ENCODE data around the gene CAMK2B.

CAMK2B gene

DNA sequence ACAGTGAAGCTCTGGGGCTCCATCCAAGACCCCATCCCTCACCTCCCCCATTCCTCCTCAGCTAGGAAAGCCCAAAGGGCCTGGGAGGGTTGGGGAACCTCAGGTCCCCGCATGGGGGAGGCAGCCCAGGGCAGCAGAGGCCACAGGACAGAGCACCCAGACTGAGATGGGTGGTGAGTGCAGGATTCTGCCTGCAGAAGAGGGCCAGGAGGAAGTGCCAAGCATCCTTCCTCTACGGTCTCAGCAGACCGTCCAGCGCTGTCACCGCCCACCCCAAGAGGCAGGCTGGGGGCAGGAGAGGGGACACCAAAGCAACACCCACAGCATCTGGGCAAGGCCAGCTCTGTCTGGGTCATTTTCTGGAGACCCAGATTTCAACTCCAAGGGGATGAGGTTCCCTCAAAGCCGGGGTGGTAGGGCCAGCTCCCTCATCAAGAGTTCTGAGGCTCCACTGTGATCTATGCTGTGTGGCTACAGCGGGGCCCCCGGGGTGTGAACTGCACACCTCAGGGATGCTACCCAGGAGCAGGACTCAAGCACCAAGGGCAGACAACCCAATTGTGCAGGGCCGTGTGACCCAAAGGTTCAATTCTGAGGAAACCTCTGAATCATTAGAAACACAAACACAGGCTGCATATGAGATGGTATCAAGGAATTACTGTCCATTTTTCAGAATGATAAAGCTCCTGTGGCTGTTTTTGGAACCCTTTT, 46.8 kb downstream of the CAMK2B start:
- no peak for FAIRE-seq
- no peak for DNase-seq (ENCODE audit: insufficient read length, low spot score)
- TF ChIP-seq POLR2AphosphoS5 (IDR thresholded peaks at IDR 0.05; ENCODE audit: low read depth, low read length) (no peak), POLR2A (IDR thresholded peaks at IDR 0.05; ENCODE audit: low read depth, low read length) (no peak), TAF1 (IDR thresholded peaks at IDR 0.05; ENCODE audit: low read depth, low read length) (no peak), SPI1 (IDR thresholded peaks at IDR 0.05; ENCODE audit: low read depth, low read length) (no peak), POU2F2 (IDR thresholded peaks at IDR 0.05; ENCODE audit: low read depth, low read length) (no peak), PAX5 (IDR thresholded peaks at IDR 0.05; ENCODE audit: insufficient read depth, low read length, severe bottlenecking) (no peak)

- TF ChIP-seq POLR2A (IDR thresholded peaks at IDR 0.05; ENCODE audit: low read depth, low read length) (no peak), PAX5 (IDR thresholded peaks at IDR 0.05; ENCODE audit: insufficient read depth, low read length, severe bottlenecking) (no peak), POLR2AphosphoS5 (IDR thresholded peaks at IDR 0.05; ENCODE audit: low read depth, low read length) (no peak)
- no peak for DNase-seq (ENCODE audit: insufficient read length, low spot score)
- no peak for FAIRE-seq
Measured at GRCh38 chr7:44277851-44278250, 47.5 kb downstream of the CAMK2B start.

DNA sequence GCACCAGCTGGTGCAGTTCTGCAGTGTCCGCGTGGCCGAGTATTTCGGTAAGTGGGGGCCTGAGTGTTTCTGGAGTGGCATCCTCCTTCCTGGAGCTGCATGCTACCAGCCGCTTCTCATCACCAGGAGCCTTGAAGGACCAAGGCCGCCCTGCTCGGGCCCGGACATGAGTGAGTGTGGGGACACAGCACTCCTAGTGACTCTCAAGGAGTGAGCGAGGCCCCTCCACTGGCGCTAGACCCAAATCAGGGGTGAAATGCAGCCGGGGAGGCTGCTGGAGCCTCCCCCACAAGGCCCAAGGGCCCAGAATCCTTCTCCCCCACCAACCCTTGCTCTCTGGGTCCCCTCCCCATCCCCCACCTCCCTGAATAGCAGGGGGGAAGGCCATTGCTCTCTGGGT, 48.0 kb downstream of the CAMK2B start:
- FAIRE-seq (no peak), DNase-seq (ENCODE audit: insufficient read length, low spot score) (no peak)
- TF ChIP-seq PAX5 (IDR thresholded peaks at IDR 0.05; ENCODE audit: insufficient read depth, low read length, severe bottlenecking), result no peak
- TF ChIP-seq TAF1 (IDR thresholded peaks at IDR 0.05; ENCODE audit: low read depth, low read length), result no peak
- TF ChIP-seq POLR2A (IDR thresholded peaks at IDR 0.05; ENCODE audit: low read depth, low read length), result no peak
- no peak for TF ChIP-seq POU2F2 (IDR thresholded peaks at IDR 0.05; ENCODE audit: low read depth, low read length)
- TF ChIP-seq SPI1 (IDR thresholded peaks at IDR 0.05; ENCODE audit: low read depth, low read length), result no peak
- no peak for TF ChIP-seq POLR2AphosphoS5 (IDR thresholded peaks at IDR 0.05; ENCODE audit: low read depth, low read length)

GRCh38 chr7:44276571-44277221, 48.7 kb downstream of the CAMK2B start:
- FAIRE-seq, result no peak
- TF ChIP-seq PAX5 (IDR thresholded peaks at IDR 0.05; ENCODE audit: insufficient read depth, low read length, severe bottlenecking), result no peak
- no peak for DNase-seq (ENCODE audit: insufficient read length, low spot score)

DNA sequence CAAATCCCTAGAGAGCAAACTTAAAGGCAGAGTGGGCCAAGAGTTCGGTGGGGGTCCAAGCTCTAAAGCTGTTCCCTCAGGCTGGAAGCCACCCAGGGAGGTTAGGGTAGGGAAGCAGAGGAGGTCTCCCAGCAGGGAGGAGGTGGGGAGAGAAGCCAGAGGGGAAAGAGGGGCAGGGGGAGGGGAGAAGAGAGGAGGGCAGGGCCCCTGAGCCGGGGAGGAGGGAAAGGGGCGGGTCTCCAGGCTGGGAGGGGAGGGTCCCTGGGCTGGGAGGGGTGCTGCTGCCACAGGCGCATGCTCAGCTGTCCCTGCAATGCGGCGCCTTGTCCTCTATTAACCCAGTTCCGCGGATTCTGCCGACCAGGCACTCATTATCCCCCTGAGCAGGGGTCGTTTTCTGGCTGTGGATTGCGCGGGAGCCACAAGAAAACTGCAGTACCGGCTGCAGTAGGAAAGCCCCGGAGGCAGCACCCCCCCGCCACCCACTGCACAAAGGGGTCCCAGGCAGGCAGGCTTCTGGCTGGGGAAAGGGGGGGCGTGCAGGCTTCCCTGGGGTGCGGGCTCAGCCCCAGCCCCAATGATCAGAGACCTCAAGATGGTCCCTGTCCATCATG, 49.3 kb downstream of the CAMK2B start:
- no peak for DNase-seq (ENCODE audit: insufficient read length, low spot score)
- FAIRE-seq, result no peak
- TF ChIP-seq PAX5 (IDR thresholded peaks at IDR 0.05; ENCODE audit: insufficient read depth, low read length, severe bottlenecking) (no peak), POLR2A (IDR thresholded peaks at IDR 0.05; ENCODE audit: low read depth, low read length) (no peak), POU2F2 (IDR thresholded peaks at IDR 0.05; ENCODE audit: low read depth, low read length) (no peak), SPI1 (IDR thresholded peaks at IDR 0.05; ENCODE audit: low read depth, low read length) (no peak), POLR2AphosphoS5 (IDR thresholded peaks at IDR 0.05; ENCODE audit: low read depth, low read length) (no peak), TAF1 (IDR thresholded peaks at IDR 0.05; ENCODE audit: low read depth, low read length) (no peak)

DNA sequence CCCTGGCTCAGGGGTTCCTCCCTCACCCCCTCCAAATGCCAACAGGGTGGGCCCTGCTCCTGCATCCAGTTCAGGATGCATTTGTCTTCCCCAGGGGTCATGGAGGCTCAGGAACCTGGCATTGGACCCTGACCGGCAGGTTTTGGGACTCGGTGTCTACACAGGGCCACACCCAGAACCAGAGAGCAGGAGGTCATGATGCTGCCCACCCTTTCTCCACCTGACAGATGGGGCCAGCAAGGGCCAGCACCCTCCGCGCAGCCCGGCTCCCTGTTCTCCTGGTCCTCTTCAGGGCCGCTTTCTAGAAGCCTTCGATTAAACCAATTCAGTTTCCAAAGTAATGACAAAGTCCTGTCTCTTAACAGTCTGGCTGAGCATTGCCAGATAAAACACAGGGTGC, 50.2 kb downstream of the CAMK2B start:
- no peak for DNase-seq (ENCODE audit: insufficient read length, low spot score)
- no peak for TF ChIP-seq POLR2AphosphoS5 (IDR thresholded peaks at IDR 0.05; ENCODE audit: low read depth, low read length)
- TF ChIP-seq POLR2A (IDR thresholded peaks at IDR 0.05; ENCODE audit: low read depth, low read length), result no peak
- TF ChIP-seq PAX5 (IDR thresholded peaks at IDR 0.05; ENCODE audit: insufficient read depth, low read length, severe bottlenecking), result no peak
- TF ChIP-seq TAF1 (IDR thresholded peaks at IDR 0.05; ENCODE audit: low read depth, low read length), result no peak
- no peak for TF ChIP-seq POU2F2 (IDR thresholded peaks at IDR 0.05; ENCODE audit: low read depth, low read length)
- no peak for TF ChIP-seq SPI1 (IDR thresholded peaks at IDR 0.05; ENCODE audit: low read depth, low read length)
- no peak for FAIRE-seq

DNA sequence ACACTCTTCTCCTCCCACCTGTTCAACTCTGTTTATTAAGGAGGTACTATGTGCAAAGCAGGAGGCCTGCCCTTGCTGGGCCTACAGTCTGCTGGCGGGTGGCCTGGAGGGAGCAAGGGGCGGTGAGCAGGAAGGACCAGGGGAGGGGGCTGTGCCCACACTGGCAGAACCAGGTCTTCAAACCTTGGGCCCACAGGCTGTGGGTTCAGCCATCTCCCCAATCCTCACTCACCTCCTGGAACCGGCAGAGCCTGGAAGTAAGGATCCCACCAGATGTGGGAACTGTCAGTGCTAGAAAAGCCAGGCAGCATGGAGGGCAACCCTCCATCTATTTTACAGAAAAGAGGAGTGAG, 50.8 kb downstream of the CAMK2B start:
- FAIRE-seq, result no peak
- no peak for TF ChIP-seq PAX5 (IDR thresholded peaks at IDR 0.05; ENCODE audit: insufficient read depth, low read length, severe bottlenecking)
- TF ChIP-seq POLR2AphosphoS5 (IDR thresholded peaks at IDR 0.05; ENCODE audit: low read depth, low read length), result no peak
- TF ChIP-seq POLR2A (IDR thresholded peaks at IDR 0.05; ENCODE audit: low read depth, low read length), result no peak
- no peak for TF ChIP-seq POU2F2 (IDR thresholded peaks at IDR 0.05; ENCODE audit: low read depth, low read length)
- TF ChIP-seq SPI1 (IDR thresholded peaks at IDR 0.05; ENCODE audit: low read depth, low read length), result no peak
- no peak for TF ChIP-seq TAF1 (IDR thresholded peaks at IDR 0.05; ENCODE audit: low read depth, low read length)
- no peak for DNase-seq (ENCODE audit: insufficient read length, low spot score)

GRCh38 chr7:44273681-44274622, 51.4 kb downstream of the CAMK2B start:
- FAIRE-seq (peak; percentile 33), DNase-seq (ENCODE audit: insufficient read length, low spot score) (no peak)

DNA sequence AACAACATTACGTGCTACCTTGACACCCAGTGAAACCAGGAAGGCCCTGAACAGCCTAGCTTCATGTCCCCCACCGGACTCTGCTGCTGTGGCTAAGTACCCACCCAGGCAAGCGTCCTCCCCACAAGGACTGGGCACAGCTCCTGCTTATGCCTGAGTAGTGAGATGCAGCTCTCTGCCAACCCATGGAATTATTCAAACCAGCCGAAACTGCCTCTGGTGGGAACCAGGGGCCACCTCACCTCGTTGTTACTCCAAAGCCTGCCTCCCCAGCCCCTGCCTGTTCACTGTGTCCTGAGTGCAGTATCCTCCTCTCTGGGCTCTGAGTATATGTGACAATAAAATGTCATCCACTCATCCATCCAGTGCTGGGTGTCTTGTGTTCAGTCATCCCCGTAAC, 52.4 kb downstream of the CAMK2B start:
- no peak for FAIRE-seq
- no peak for TF ChIP-seq POLR2AphosphoS5 (IDR thresholded peaks at IDR 0.05; ENCODE audit: low read depth, low read length)
- TF ChIP-seq POLR2A (IDR thresholded peaks at IDR 0.05; ENCODE audit: low read depth, low read length), result no peak
- no peak for TF ChIP-seq TAF1 (IDR thresholded peaks at IDR 0.05; ENCODE audit: low read depth, low read length)
- TF ChIP-seq POU2F2 (IDR thresholded peaks at IDR 0.05; ENCODE audit: low read depth, low read length), result no peak
- TF ChIP-seq SPI1 (IDR thresholded peaks at IDR 0.05; ENCODE audit: low read depth, low read length), result no peak
- no peak for TF ChIP-seq PAX5 (IDR thresholded peaks at IDR 0.05; ENCODE audit: insufficient read depth, low read length, severe bottlenecking)

More at GRCh38 chr7:44273681-44274622, 51.4 kb downstream of the CAMK2B start:
- no peak for TF ChIP-seq POU2F2 (IDR thresholded peaks at IDR 0.05; ENCODE audit: low read depth, low read length)
- TF ChIP-seq TAF1 (IDR thresholded peaks at IDR 0.05; ENCODE audit: low read depth, low read length), result no peak
- no peak for TF ChIP-seq POLR2AphosphoS5 (IDR thresholded peaks at IDR 0.05; ENCODE audit: low read depth, low read length)
- no peak for TF ChIP-seq POLR2A (IDR thresholded peaks at IDR 0.05; ENCODE audit: low read depth, low read length)
- no peak for TF ChIP-seq PAX5 (IDR thresholded peaks at IDR 0.05; ENCODE audit: insufficient read depth, low read length, severe bottlenecking)
- no peak for TF ChIP-seq SPI1 (IDR thresholded peaks at IDR 0.05; ENCODE audit: low read depth, low read length)

More for the DNA sequence above, 52.4 kb downstream of the CAMK2B start:
- DNase-seq (ENCODE audit: insufficient read length, low spot score), result no peak
